ENCODE data around the gene FSHB.

DNA sequence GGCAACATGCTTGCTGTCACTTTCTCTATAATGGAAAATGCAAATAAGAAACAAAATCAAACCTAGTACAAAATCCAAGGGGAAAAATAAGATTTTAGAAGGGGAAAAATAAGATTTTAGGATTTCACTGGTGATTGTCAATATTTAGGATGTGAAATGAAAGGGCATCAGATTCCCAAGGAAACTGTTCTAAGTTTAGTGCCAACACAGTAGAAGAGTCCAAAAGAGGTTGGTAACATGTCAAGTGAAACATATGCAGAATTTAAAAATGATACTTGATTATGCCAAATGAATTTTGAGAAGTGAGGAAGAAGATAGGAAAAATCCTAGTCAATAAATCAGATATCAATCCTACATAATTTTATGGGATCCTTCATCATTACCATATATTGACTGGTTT lies 46.4 kb downstream of the FSHB start:
- TF ChIP-seq CTCF (IDR thresholded peaks at IDR 0.05) (no peak), POLR2A (IDR thresholded peaks at IDR 0.05) (no peak)
